Activated T-helper 1 cell treated with anti-CD3 and anti-CD28 coated beads, Interleukin-12 subunit alpha, Interleukin-12 subunit beta, Interleukin-2, Interleukin-4 antibody, amounts not matched to agents 30 ng/mL and 10 ng/mL and 1 ng/mL, durations not matched to agents 14 hours and 24 hours and 36 hours (primary cell): ENCODE measurements around the gene SDC3. TPM values are rescaled to one million over a fixed set of nuclear protein-coding genes. Genes with fewer than 3 reads are reported as not detected.
A peak's percentile ranks its signal among the peaks of the same experiment; 100 is the strongest.

Experiments
- DNase-seq: peaks from one replicate; pipeline ENCODE4 v3.0.0; 2021; ENCODE audit warnings: low spot score
- H3K27ac Mint-ChIP-seq: one replicate; pipeline ENCODE4 v1.8.0; 2021; ENCODE audit warnings: mild to moderate bottlenecking, mixed read lengths
- H3K27me3 Mint-ChIP-seq: one replicate; pipeline ENCODE4 v1.8.0; 2022; ENCODE audit warnings: mild to moderate bottlenecking, moderate library complexity, mixed read lengths; ENCODE audit not compliant: insufficient read depth
- H3K36me3 Mint-ChIP-seq: one replicate; pipeline ENCODE4 v1.8.0; 2021; ENCODE audit warnings: low read depth, mixed read lengths
- H3K4me1 Mint-ChIP-seq: one replicate; pipeline ENCODE4 v1.8.0; 2021; ENCODE audit warnings: low read depth, mixed read lengths
- H3K4me3 Mint-ChIP-seq: one replicate; pipeline ENCODE4 v1.8.0; 2021; ENCODE audit warnings: mild to moderate bottlenecking, moderate library complexity, mixed read lengths
- H3K9me3 Mint-ChIP-seq: one replicate; pipeline ENCODE4 v1.8.0; 2021; ENCODE audit warnings: mixed read lengths
- intact Hi-C: fragments of 100-400 bp; cut with micrococcal nuclease; formaldehyde crosslinking; loops from one replicate; pipeline ENCODE4 v1.15.1; 2024
- total RNA-seq: library from RNA; stranded (reverse); gene quantifications from 2 replicates; pipeline ENCODE4 v1.2.3, GENCODE V29; 2022

Gene SDC3
- total RNA-seq, 1 donor from 2014 or later = 0.26 TPM

DNA sequence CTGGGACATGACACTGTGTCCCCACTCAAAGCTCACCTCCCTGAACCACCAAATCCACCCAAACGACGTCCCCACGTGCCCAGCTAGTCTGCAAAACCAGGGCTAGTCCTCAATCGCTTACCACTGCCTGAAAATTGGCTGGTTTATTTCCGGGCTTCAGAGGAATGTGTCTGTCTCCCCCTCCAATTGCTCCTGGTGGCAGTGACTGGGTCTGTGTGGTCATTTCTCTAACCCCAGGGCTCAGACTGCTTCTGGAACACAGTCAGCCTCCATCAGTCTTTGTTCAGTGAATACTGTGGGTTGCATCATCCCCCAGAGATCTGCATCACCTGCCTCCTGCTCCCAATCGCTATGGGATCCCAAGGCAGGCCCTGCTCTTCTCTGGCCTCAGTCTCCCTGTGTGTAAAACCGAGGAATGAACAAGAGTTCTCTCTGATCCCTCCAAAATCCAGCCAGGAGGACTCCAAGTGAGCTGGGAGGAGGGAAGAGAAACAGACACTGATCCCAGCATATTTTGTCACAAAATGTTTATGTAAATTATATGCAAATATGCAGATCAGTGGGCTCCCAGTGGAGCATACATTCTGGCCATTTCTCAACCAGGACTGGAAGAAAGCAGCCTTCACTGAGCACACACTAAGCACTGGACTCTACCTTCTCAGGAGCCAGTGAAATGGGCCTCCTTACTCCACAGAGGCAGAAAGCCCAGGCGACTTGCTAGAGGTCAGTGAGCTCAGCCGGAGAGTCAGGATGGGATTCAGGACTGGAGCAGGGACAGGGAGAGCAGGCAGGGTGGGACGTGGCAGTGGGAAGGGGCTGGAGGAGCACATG is 20.9 kb downstream of the SDC3 start:
- intact Hi-C loops = no loop called here
- H3K4me1 Mint-ChIP-seq = no peaks in the 10 kb centered on the region
- no peaks in the 10 kb centered on the region for H3K9me3 Mint-ChIP-seq
- peaks cover 2% of the 10 kb centered on the region for H3K27me3 Mint-ChIP-seq
- no peak overlapping the region for H3K4me3 Mint-ChIP-seq
- no peaks in the 10 kb centered on the region for H3K36me3 Mint-ChIP-seq
- no peak for DNase-seq
- H3K27ac Mint-ChIP-seq = no peak overlapping the region

DNA sequence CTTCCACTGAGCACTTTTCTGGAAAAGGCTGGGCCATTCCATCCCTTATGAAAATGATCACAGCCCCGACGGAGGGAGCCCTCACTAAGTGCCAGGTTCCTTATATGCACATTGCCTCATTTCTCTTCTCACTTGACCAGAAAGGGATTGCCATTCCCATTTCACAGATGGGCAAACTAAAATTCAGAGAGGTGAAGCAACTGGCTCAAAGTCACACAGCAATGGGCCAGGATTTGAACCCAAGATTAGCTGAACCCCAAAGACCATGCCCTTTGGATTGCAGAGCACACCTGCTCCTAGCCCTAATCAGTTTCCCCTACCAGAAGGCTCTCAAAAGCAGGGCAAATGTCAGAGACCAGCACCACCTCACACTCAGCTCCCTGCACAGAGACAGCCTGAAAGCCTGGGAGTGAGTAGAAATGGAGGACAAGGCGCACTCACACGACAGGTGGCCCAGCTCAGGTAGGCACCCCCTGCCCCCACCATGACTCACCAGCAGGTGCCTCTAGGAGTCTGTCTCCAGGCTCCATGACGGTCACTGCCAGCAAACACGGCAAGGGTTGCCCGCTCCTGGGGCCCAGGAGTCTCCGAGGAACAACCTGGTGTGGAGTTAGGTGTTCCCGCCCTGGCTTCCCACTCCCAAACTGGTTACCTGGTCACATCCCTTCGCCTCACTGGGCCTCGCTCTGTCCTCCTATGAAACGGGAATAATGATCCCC is 21.7 kb downstream of the SDC3 start:
- Mint-ChIP-seq H3K27me3 (peaks cover 3% of the 10 kb centered on the region), H3K36me3 (no peaks in the 10 kb centered on the region), H3K9me3 (no peaks in the 10 kb centered on the region), H3K27ac (no peak overlapping the region), H3K4me3 (no peak overlapping the region), H3K4me1 (no peaks in the 10 kb centered on the region)
- DNase-seq = no peak
- intact Hi-C loops = no loop called here

DNA sequence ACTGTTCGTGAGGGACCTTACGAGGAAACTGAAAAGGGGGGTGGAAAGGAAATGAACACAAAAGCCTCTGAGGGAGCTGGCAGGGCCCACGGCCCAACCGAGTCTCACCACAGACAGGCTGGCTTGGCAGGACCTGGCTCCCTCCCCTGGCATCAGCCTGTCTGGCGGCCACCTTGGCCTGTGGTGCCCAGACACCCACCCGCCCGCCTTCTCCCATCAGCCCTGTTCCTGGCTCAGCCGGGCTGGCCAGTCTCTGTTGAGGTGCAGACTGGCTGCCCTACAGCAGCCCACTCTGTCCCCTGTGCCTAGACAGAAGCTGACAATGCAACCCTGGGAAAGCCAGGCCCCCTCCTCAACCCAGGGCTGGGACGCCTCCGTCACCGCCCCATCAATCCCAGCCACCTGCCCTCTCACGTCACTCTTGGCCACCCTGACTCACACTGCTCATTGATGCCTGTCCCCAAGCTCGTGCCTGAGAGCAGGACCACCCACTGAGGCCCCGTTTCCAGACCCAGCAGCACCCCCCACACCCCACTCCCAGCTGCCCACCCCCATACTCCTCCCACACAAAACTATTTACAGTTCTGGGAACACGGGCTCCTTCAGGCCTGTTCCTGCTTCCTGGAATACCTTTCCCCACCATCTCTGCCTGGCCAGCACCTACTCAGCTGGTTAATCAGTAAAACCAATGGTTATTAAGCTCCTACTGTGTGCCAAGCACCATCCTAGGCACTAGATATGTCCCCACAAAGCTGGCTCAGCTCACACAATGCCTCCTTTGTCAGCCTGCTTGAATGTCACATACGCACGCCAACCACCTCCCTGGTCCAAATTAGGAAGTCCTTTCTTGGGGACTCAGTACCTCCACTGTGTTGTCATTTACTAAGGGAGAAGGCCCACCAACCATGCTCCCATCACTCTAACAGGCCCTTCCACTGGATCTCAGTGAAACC is 22.7 kb downstream of the SDC3 start:
- no peaks in the 10 kb centered on the region for H3K4me1 Mint-ChIP-seq
- H3K27me3 Mint-ChIP-seq = peaks cover 3% of the 10 kb centered on the region
- no peaks in the 10 kb centered on the region for H3K9me3 Mint-ChIP-seq
- H3K36me3 Mint-ChIP-seq = no peaks in the 10 kb centered on the region
- H3K27ac Mint-ChIP-seq = no peak overlapping the region
- no peak overlapping the region for H3K4me3 Mint-ChIP-seq
- no peak for DNase-seq
- intact Hi-C loops = no loop called here

DNA sequence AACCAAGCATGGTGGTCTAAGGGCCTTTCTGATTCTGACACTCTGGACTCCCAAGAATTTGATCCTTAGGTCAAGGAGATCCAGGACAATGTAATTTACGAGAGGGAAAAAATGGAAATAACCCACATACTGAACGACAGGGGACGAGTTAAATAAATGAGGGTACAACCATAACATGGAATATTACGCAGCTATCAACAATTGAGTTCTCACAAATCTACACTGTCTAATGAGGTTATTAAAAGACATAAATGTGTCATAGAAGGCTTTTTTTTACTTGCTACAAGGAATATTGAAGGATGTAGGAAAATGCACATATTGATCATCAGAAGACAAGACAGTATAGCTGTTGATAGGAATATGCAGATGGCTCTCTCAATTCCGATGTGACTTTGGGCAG is 23.8 kb downstream of the SDC3 start:
- no peak for DNase-seq
- Mint-ChIP-seq H3K27ac (no peak overlapping the region), H3K4me1 (no peaks in the 10 kb centered on the region), H3K27me3 (peaks cover 3% of the 10 kb centered on the region), H3K4me3 (no peak overlapping the region), H3K9me3 (no peaks in the 10 kb centered on the region), H3K36me3 (no peaks in the 10 kb centered on the region)
- intact Hi-C loops = no loop called here

DNA sequence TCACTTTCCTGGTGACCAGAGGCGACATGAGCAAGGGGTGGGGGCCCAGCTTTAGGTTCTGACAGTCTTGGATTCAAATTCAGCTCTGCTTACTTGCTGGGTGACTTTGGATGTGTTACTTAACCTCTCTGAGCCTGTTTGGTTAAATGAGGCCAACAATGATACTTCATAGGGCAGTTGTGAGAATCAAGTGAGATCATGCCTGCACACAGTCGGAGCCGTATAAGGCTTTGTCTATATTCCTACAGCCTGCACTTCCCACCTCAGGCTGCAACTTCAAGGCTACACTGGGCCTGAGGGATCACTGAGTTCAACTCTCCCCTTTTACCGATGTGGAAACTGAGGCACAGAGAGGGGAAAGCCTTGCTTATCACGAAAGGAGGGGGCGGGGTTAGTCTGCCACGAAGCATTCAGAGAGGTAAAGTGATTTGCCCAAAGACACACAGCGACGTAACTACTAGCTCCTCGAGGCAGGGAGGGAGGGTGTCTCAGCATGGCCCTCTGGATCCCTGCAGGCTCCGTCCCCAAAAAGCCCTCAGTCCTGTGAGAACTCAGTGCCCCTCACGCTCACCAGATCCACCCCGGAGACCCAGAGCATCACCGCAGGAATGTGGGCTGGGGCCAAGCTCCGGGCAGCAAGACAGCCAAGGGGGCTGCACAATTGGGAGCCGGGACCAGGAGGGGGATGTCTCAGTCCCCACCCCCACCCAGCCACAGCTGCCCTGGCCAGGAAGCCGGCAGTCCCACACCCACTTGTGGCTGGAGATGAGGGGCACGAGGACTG is 25.0 kb downstream of the SDC3 start:
- no peak overlapping the region for H3K27ac Mint-ChIP-seq
- no peak overlapping the region for H3K4me3 Mint-ChIP-seq
- H3K27me3 Mint-ChIP-seq = peaks cover 3% of the 10 kb centered on the region
- no peaks in the 10 kb centered on the region for H3K4me1 Mint-ChIP-seq
- H3K36me3 Mint-ChIP-seq = no peaks in the 10 kb centered on the region
- no peaks in the 10 kb centered on the region for H3K9me3 Mint-ChIP-seq
- intact Hi-C loops = no loop called here
- no peak for DNase-seq

DNA sequence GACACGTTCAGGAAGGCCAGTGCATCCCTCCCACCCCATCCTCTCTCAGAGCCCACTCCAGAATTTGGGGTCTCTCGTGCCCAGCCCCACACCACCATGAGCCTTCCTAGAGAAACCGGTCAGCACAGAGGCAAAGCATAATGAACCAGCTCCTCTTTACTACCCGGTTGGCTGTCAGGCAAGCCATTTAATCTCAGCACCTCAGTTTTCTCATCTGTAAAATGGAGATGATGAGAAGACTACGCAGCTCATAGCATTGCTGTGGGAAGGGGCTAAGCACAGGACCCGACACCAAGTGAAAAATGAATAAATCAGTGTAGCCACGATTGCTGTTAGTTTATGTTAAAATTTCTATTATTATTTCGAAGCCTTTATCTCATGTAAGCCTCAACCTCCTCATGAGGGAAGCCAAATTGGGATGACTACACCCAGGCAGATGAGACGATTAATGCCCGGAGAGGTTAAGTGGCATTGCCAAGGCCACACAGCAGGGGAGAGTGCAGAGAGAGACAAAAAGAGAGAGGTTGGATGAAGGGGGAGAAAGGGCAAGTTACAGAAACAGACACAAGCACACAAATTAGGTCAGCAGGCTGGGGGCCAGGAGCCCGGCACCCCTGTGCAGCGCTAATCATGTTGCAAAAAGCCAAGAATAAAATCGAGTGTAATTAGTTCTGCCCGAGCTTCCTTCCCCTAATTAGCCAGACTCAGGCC is 25.7 kb downstream of the SDC3 start:
- Mint-ChIP-seq H3K27ac (peak overlapping the region; percentile 14), H3K36me3 (no peaks in the 10 kb centered on the region), H3K27me3 (peaks cover 5% of the 10 kb centered on the region), H3K4me3 (no peak overlapping the region), H3K9me3 (no peaks in the 10 kb centered on the region), H3K4me1 (no peaks in the 10 kb centered on the region)
- intact Hi-C loops = no loop called here
- no peak for DNase-seq

DNA sequence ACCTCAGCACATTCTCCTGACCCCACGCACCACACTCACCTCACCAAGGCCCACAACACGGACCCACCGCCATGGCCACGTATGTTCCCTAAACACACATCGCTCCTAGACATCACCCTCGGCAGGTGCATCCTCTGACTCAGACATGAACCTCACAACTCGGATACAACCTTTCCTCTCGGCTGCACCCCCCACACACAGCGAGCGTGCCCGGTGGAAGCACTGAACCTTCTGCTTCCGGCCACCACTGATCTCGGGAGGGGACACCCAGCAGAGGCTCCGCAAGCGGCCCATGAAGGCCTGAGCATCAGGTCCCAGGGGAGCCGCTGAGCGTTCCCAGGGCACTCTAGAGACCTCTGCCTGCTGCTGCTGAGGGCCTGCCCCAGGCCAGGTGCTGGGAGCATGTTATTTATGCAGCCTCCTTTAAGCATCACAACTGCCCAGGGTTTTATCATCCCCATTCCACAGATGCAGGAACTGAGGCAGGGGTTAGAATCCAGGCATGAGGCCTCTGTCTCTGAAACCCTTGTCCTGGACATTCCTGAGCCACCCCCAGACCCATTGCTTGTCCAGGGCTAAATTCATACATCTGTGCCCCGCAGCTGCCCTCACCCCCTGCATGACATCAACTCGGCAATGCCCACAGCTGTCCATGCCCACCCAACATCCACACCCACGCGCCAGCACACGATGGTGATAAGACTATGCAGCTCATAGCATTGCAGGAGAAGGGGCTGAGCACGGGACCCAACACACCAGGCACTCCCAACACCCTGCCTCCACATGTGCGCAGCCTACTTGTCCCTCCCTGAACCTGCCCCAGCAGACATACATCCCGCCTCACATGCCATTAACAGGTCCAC is 27.0 kb downstream of the SDC3 start:
- intact Hi-C loops = no loop called here
- Mint-ChIP-seq H3K9me3 (no peaks in the 10 kb centered on the region), H3K36me3 (no peaks in the 10 kb centered on the region), H3K27ac (no peak overlapping the region), H3K27me3 (peaks cover 12% of the 10 kb centered on the region), H3K4me3 (no peak overlapping the region), H3K4me1 (no peaks in the 10 kb centered on the region)
- peak; percentile 3 for DNase-seq

DNA sequence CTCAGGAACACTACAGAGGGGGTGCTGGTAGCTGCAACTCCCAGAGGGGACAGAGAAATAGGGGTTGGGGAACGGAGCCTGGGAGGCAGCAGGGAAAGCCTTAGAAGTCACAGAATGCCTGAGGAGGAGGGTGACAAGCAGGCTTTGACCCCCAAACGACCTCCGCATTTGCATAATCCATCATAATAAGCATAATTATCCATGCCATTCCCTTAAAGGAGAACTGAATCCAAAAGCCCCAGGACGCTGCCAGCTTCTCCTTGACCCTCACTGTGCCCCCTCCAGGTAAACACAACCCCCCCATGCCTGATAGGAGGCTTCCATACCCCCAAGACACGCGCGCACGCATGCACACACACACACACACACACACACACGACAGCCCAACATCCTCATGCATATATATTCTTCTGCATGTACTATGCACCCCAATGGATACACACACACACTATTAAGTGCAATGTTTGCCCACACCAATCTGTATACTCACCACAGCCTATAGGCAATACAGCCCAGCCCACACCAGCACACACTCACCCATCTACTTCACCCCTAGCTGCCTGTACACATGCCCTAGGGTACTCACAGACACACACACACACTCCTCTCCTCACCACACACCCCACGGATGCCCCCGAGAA is 27.8 kb downstream of the SDC3 start:
- H3K9me3 Mint-ChIP-seq = no peaks in the 10 kb centered on the region
- H3K27ac Mint-ChIP-seq = no peak overlapping the region
- no peaks in the 10 kb centered on the region for H3K4me1 Mint-ChIP-seq
- no peaks in the 10 kb centered on the region for H3K36me3 Mint-ChIP-seq
- H3K27me3 Mint-ChIP-seq = peaks cover 16% of the 10 kb centered on the region
- H3K4me3 Mint-ChIP-seq = no peak overlapping the region
- intact Hi-C loops = no loop called here
- no peak for DNase-seq

DNA sequence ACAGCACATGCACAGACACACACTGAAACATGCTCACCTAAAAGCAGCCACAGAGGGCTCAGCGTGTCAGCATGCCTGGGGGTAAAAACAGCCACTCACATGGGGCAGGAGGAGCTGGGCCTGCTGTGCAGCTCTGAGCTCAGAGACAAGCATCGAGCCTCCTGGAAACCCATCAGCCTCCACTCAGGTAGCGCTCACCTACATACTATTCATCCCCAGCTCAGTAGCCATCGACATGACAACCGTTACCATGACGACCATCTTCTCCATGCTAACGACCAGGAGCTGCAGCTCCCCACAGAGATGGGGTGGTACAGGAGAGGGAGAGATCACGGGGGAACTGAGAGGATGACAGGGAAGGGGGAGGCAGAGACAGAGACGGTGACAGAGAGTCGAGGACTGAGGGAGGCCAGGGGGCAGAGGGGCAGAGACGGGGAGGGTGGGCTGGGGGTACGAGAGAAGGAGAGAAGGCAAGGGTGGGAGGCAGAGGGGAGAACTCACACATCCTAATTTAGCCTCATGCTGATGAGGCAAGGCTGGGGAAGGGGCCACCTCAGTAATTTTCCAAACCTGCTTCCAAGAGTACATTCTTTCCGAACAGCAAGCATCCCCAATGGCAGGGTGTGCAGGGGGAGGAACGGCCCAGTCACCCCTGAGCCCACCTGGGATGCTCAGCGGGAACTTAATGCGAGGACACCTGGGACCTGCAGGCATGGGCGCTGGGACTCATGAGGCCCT is 28.4 kb downstream of the SDC3 start:
- H3K27ac Mint-ChIP-seq = peak overlapping the region; percentile 31
- no peak overlapping the region for H3K4me3 Mint-ChIP-seq
- H3K4me1 Mint-ChIP-seq = no peaks in the 10 kb centered on the region
- intact Hi-C loops = no loop called here
- H3K36me3 Mint-ChIP-seq = no peaks in the 10 kb centered on the region
- peaks cover 18% of the 10 kb centered on the region for H3K27me3 Mint-ChIP-seq
- DNase-seq = no peak
- H3K9me3 Mint-ChIP-seq = no peaks in the 10 kb centered on the region

DNA sequence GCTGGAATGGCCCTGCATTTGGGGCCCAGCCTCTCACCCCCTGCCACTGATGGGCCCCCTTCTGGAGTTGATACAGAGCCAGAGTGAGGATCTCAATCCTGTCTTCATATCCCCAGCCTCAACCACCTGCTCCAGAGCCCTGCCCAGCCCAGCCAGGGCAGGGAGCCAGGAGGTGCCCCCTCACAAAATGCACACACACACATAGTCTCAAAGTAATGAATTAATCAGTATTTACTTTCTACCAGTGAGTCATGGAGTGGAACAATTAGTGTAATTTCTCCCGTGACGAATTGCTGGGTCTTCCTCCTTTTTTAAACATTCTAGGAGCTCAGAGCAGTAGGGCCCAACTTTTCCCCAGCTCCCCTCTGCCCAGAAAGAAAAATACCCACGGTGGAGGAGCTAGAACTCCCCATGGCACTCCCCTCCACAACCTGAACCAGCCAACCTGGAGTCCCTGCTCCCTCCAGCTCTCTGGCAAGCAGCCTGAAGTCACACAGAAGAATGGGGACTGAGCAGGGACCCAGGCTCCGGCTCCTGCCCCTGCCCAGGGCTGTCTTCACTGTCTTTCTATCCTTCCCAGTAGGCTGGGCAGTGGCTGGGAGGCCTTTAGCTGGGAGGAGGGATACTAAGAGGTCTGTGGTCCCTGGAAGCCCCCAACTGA is 29.3 kb downstream of the SDC3 start:
- Mint-ChIP-seq H3K36me3 (no peaks in the 10 kb centered on the region), H3K4me1 (no peaks in the 10 kb centered on the region), H3K27ac (no peak overlapping the region), H3K9me3 (no peaks in the 10 kb centered on the region), H3K27me3 (peaks cover 18% of the 10 kb centered on the region), H3K4me3 (no peak overlapping the region)
- no peak for DNase-seq
- intact Hi-C loops = no loop called here
